OCI-LY7 (cell line): ENCODE results near the gene MAP4.

Experiments
- EZH2phosphoT487 ChIP-seq: fragments of 200-600 bp; sonication (generic); IDR thresholded peaks from 2 replicates; pipeline ENCODE4 v1.6.1; 2018; ENCODE audit warnings: low read depth, borderline replicate concordance, mild to moderate bottlenecking, mixed run types, antibody characterized with exemption, low read length, moderate library complexity, mixed read lengths
- TF ChIP-seq, protein P1 (sequence below): fragments of 200-600 bp; sonication (generic); conservative IDR thresholded peaks from 2 replicates; pipeline ENCODE4 v1.5.1; 2014; ENCODE audit warnings: mild to moderate bottlenecking, antibody characterized with exemption, low read length, moderate library complexity, mixed read lengths

DNA sequence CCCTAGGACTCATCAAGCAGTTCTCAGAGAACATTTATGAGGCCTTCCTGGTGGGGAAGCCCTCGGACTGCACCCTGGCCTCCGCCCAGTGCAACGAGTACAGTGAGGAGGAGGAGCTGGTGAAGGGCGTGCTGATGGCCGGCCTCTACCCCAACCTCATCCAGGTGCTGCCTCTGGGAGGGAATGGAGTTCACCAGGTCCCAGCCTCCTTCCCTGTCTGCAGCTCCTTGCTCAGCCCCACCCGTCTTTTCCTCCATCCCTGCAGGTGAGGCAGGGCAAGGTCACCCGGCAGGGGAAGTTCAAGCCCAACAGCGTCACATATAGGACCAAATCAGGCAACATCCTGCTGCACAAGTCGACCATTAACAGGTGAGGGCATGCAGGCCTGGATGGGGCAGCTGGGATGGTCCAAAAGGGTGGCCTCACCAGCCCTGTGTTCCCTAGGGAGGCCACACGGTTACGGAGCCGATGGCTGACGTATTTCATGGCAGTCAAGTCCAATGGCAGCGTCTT, 167.0 kb downstream of the MAP4 start:
- TF ChIP-seq, protein P1, sequence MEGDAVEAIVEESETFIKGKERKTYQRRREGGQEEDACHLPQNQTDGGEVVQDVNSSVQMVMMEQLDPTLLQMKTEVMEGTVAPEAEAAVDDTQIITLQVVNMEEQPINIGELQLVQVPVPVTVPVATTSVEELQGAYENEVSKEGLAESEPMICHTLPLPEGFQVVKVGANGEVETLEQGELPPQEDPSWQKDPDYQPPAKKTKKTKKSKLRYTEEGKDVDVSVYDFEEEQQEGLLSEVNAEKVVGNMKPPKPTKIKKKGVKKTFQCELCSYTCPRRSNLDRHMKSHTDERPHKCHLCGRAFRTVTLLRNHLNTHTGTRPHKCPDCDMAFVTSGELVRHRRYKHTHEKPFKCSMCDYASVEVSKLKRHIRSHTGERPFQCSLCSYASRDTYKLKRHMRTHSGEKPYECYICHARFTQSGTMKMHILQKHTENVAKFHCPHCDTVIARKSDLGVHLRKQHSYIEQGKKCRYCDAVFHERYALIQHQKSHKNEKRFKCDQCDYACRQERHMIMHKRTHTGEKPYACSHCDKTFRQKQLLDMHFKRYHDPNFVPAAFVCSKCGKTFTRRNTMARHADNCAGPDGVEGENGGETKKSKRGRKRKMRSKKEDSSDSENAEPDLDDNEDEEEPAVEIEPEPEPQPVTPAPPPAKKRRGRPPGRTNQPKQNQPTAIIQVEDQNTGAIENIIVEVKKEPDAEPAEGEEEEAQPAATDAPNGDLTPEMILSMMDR = no peak
- no peak for TF ChIP-seq EZH2phosphoT487
